Effector memory CD8-positive, alpha-beta T cell (primary cell): Measurements from ENCODE around the gene MAP3K2.
"Not testable (repeated sequence)": the region's sequence is repeated elsewhere in the genome, so short reads cannot be mapped to it uniquely, and the experiment has no call there.

ENCODE experiments used
- ATAC-seq: fragments of 150-1000 bp; cut with Tn5 transposase; replicated peaks from 2 replicates; pipeline ENCODE4 v1.10.0; 2021; ENCODE audit warnings: mild to moderate bottlenecking, moderate library complexity
- DNase-seq, 3 experiments: peaks; one replicate each; pipeline ENCODE4 v3.0.0; 2021
- H3K27ac Mint-ChIP-seq, 2 donors: one replicate each; pipeline ENCODE4 v1.8.0; 2022; ENCODE audit warnings: mild to moderate bottlenecking in 2 of 2, mixed read lengths in 2 of 2, moderate library complexity in 2 of 2
- H3K27me3 Mint-ChIP-seq, 2 donors: one replicate each; pipeline ENCODE4 v1.8.0; 2022; ENCODE audit warnings: mixed read lengths in 2 of 2
- H3K36me3 Mint-ChIP-seq: one replicate; pipeline ENCODE4 v1.8.0; 2022; ENCODE audit warnings: mild to moderate bottlenecking, moderate library complexity, mixed read lengths; ENCODE audit not compliant: insufficient read depth
- H3K4me1 Mint-ChIP-seq, 2 donors: one replicate each; pipeline ENCODE4 v1.8.0; 2022; ENCODE audit warnings: low read depth in 2 of 2, mixed read lengths in 2 of 2
- H3K4me3 Mint-ChIP-seq, 2 donors: one replicate each; pipeline ENCODE4 v1.8.0; 2022; ENCODE audit warnings: mild to moderate bottlenecking in 2 of 2, mixed read lengths in 2 of 2, moderate library complexity in 2 of 2
- H3K9me3 Mint-ChIP-seq, 2 donors: one replicate each; pipeline ENCODE4 v1.8.0; 2022; ENCODE audit warnings: mixed read lengths in 2 of 2

Gene MAP3K2

DNA sequence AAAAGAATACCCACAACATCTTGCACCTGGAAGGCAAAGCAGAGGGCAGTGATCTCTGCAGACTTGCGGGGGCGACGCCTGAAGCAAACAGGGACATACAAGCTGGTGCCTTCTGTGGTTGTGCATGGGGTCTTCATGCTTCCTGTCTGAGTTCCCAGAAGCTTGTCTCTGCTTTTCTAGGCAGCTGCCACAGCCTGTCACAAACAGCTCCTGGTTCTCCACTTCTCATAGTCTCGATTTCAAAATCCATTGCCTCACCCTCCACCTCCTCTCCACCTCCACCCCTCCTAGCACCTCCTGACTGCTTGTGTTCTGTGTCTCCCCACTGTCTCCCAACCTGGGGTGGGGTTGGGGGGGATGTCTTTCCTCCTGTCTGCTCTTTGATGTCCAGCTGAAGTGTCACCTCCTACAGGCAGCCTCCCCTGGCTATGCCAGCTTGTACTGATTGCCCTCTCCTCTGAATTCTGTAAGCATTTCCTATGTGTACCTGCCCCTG, 28.8 kb upstream of the MAP3K2 start:
- no peak for DNase-seq
- H3K27me3 Mint-ChIP-seq = peaks cover 6 to 18% of the 10 kb centered on the region in 2 donors
- peak overlapping the region; percentile 83 to 91 for H3K4me3 Mint-ChIP-seq
- no peaks in the 10 kb centered on the region for H3K36me3 Mint-ChIP-seq
- H3K4me1 Mint-ChIP-seq = peaks cover 12 to 18% of the 10 kb centered on the region in 2 donors
- ATAC-seq = peak; percentile 5
- no peaks in the 10 kb centered on the region for H3K9me3 Mint-ChIP-seq
- peak overlapping the region; percentile 92 for H3K27ac Mint-ChIP-seq

DNA sequence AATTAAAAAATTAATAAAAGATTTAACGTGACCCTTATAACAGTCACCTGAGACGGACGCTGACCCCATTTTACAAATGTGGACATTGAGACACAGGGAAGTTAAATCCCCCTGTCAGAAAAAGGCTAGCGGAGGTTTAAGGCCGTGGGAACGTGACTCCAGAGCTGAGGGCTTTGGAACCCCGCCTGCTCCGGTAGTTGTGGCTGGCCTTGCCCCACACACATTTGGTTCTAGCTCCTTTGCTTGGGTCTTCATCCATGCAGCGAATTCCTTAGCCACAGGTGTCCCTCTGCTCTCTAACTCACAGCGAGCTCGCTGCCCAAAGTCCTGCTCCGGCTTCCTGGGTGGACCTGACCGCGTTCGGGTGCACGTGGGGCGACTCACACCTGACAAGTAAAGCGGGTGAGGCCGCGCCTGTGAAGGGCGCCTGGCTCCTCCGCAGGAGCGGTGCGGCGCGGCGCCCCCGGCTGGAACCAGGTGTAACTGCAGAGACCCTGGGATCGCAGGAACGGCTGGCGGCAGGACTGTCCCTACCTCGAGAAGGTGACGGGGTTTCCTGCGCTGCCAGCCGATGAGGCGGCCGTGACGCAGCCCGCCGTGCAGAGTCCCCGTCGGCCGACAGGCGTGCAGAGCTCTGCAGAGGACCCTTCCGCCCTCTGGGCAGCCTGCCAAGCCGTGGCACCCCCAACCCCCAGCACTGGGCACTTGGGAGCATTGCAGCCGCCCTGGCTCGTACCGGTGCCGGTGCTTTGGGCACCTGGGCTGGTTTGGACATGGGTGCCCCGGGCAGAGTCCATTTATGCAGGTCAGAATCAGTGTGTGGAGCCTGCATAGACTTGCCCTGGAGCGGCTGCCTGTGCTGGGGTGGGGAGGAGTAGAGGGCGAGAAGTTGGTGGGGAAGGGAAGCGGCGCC, 28.1 kb upstream of the MAP3K2 start:
- H3K36me3 Mint-ChIP-seq = no peaks in the 10 kb centered on the region
- H3K9me3 Mint-ChIP-seq = no peaks in the 10 kb centered on the region
- peaks cover 19 to 20% of the 10 kb centered on the region in 2 donors for H3K4me1 Mint-ChIP-seq
- peak; percentile 78 to 84 (median 80) for DNase-seq
- H3K27me3 Mint-ChIP-seq = peaks cover 0 to 11% of the 10 kb centered on the region in 2 donors
- ATAC-seq = peak; percentile 94
- H3K27ac Mint-ChIP-seq = peak overlapping the region; percentile 92
- H3K4me3 Mint-ChIP-seq = peak overlapping the region; percentile 83 to 91

DNA sequence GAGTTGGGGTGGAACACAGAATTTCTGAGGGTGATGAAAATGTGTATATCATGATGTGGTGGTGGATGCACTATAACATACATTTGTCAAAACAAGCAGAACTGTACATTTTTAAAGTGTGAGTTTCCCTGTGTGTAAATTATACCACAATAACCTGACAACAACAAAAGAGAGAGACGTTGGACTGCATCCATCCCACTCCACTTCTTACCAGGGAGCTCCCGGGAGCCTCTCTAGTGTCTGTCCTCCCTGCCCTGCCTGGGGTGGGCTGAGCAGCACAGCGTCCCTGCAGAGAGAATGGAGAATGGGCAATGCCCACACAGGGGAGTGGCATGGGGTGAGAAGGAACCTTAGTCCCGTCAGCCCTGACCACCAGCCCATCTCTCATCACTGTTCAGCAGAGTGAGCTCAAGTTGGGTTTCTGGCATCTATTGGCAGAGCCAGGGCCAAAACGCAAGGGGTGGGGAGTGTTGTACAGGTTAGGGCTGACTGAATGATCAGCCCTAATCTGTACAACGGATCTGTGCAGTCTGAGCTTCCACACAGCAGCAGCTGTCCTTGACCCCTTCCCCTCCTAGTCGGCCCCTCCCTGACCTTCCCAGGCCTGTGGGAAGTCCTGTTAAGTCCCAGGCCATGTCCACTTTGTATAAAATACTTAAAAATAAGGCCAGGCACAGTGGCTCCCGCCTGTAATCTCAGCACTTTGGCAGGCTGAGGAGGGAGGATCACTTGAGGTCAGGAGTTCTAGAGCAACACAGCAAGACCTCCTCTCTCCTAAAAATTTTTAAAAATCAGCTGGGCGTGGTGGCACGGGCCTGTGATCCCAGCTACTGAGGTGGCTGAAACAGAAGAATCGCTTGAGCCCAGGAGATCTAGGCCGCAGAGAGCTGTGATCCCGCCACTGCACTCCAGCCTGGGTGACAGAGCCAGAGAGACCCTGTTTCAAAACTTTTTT, 27.1 kb upstream of the MAP3K2 start:
- peaks cover 0 to 1% of the 10 kb centered on the region in 2 donors for H3K27me3 Mint-ChIP-seq
- no peak overlapping the region for H3K4me3 Mint-ChIP-seq
- no peak for ATAC-seq
- no peak for DNase-seq
- no peaks in the 10 kb centered on the region for H3K9me3 Mint-ChIP-seq
- H3K4me1 Mint-ChIP-seq = peaks cover 22 to 24% of the 10 kb centered on the region in 2 donors
- H3K36me3 Mint-ChIP-seq = no peaks in the 10 kb centered on the region
- peak overlapping the region in 1 of 2 donors; percentile 46 for H3K27ac Mint-ChIP-seq

GRCh38 chr2:127413782-127414637, 26.2 kb upstream of the MAP3K2 start:
- Mint-ChIP-seq H3K9me3 (no peaks in the 10 kb centered on the region), H3K4me3 (no peak overlapping the region), H3K4me1 (peaks cover 22 to 24% of the 10 kb centered on the region in 2 donors), H3K27me3 (no peaks in the 10 kb centered on the region), H3K36me3 (peaks cover 2% of the 10 kb centered on the region), H3K27ac (peak overlapping the region in 1 of 2 donors; percentile 46)
- ATAC-seq = no peak
- no peak for DNase-seq

DNA sequence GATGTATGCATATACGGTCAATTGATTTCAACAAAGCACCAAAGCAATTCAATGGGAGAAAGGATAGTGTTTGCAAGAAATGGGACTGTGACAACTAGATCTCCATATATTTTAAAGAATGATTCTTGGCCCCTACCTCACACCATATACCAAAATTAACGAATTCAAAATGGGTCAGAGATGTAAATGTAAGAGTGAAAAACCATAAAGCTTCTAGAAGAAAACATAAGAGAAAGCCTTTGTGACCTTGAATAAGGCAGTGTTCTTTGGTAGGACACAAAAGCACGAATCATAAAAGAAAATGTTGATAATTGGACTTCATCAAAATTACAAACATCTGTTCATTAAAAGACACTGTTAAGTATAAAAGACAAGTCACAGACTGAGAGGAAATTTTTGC, 25.4 kb upstream of the MAP3K2 start:
- peaks cover 22 to 24% of the 10 kb centered on the region in 2 donors for H3K4me1 Mint-ChIP-seq
- ATAC-seq = no peak
- peaks cover 4% of the 10 kb centered on the region for H3K36me3 Mint-ChIP-seq
- H3K9me3 Mint-ChIP-seq = no peaks in the 10 kb centered on the region
- DNase-seq = no peak
- no peaks in the 10 kb centered on the region for H3K27me3 Mint-ChIP-seq
- no peak overlapping the region for H3K4me3 Mint-ChIP-seq
- H3K27ac Mint-ChIP-seq = no peak overlapping the region

GRCh38 chr2:127411653-127412369, 24.0 kb upstream of the MAP3K2 start:
- Mint-ChIP-seq H3K9me3 (no peaks in the 10 kb centered on the region), H3K4me1 (peaks cover 17 to 18% of the 10 kb centered on the region in 2 donors), H3K27me3 (no peaks in the 10 kb centered on the region), H3K27ac (no peak overlapping the region), H3K4me3 (no peak overlapping the region), H3K36me3 (peaks cover 4% of the 10 kb centered on the region)
- ATAC-seq (no peak), DNase-seq (no peak)

GRCh38 chr2:127410871-127411652, 23.3 kb upstream of the MAP3K2 start:
- peaks cover 10% of the 10 kb centered on the region in 2 donors for H3K4me1 Mint-ChIP-seq
- peaks cover 4% of the 10 kb centered on the region for H3K36me3 Mint-ChIP-seq
- DNase-seq (no peak), ATAC-seq (no peak)
- H3K27me3 Mint-ChIP-seq = no peaks in the 10 kb centered on the region
- H3K4me3 Mint-ChIP-seq = peak overlapping the region; percentile 44 to 64
- peak overlapping the region; percentile 69 to 86 for H3K27ac Mint-ChIP-seq
- H3K9me3 Mint-ChIP-seq = no peaks in the 10 kb centered on the region

GRCh38 chr2:127409716-127410115, 21.9 kb upstream of the MAP3K2 start:
- not testable (repeated sequence) for H3K4me1 Mint-ChIP-seq
- Mint-ChIP-seq H3K27ac (peak overlapping the region in 1 of 2 donors; percentile 86), H3K4me3 (peak overlapping the region in 1 of 2 donors; percentile 51)

DNA sequence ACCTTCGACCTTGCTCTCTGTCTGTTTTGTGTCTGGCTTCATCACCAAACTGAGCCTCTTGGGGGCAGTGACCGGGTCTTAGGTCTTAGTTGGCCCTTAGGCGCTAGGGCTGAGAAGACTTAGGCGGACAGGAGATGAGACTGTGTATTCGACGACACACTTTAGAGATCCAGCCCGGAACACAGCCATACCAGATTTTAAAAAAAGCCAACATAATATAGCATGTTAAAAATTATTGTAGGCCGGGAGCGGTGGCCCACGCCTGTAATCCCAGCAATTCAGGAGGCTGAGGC, 21.0 kb upstream of the MAP3K2 start:
- Mint-ChIP-seq H3K27me3 (peaks cover 0 to 7% of the 10 kb centered on the region in 2 donors), H3K4me1 (peaks cover 6 to 10% of the 10 kb centered on the region in 2 donors), H3K9me3 (no peaks in the 10 kb centered on the region), H3K4me3 (peak overlapping the region; percentile 62 to 72), H3K27ac (peak overlapping the region; percentile 53 to 88), H3K36me3 (peaks cover 4% of the 10 kb centered on the region)
- DNase-seq (no peak), ATAC-seq (no peak)

More at GRCh38 chr2:127409716-127410115, 21.9 kb upstream of the MAP3K2 start:
- not testable (repeated sequence) for H3K36me3 Mint-ChIP-seq, H3K9me3 Mint-ChIP-seq, H3K27me3 Mint-ChIP-seq, DNase-seq, ATAC-seq

DNA sequence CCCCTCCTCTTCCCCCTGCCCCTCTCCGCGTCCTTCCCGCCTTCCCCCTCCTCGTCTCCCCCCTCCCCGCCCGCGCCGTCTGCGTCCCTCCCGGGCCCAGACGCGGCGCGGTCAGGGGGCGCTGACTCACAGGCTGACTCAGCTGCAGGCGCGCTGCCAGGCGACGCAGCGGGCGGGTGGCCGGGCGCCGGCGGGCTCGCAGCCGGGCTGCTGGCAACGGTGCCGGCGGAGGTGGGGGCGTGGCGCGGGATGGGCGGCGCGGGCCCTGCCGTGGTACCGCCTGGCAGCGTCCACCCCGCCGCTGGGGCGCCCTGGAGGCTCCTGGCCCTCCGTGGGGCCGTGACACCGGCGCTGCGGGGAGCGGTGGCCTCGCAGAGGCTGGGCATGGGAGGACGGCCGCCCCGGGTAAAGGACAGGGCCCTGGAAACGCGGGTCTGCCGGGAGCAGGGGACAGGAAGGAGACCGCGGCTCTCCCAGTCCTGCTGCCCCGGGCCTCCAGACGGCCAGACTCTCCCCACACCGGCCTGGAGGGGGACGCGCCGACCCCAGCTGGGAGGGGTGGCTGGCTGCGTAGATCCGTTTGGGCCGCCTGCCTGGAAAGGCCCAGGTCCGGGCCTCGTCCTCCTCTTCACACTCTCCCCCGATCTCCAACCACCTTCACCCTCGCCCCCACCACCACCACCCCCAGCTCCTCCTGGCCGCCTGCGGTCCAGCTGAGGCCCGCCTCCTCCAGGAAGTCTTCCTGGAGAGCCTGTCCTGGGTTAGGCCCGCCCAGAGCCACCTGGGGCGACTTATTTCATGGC, 20.4 kb upstream of the MAP3K2 start:
- Mint-ChIP-seq H3K4me3 (peak overlapping the region; percentile 72 to 73), H3K27ac (peak overlapping the region; percentile 88 to 90), H3K4me1 (peaks cover 6 to 10% of the 10 kb centered on the region in 2 donors), H3K27me3 (peaks cover 0 to 13% of the 10 kb centered on the region in 2 donors), H3K9me3 (no peaks in the 10 kb centered on the region), H3K36me3 (peaks cover 4% of the 10 kb centered on the region)
- peak; percentile 89 to 91 (median 89) for DNase-seq
- peak; percentile 91 for ATAC-seq

GRCh38 chr2:127407661-127408003, 19.9 kb upstream of the MAP3K2 start:
- DNase-seq (no peak), ATAC-seq (peak; percentile 35)
- H3K9me3 Mint-ChIP-seq = no peaks in the 10 kb centered on the region
- H3K4me3 Mint-ChIP-seq = peak overlapping the region; percentile 69 to 73
- peaks cover 0 to 19% of the 10 kb centered on the region in 2 donors for H3K27me3 Mint-ChIP-seq
- peaks cover 4% of the 10 kb centered on the region for H3K36me3 Mint-ChIP-seq
- peaks cover 6 to 10% of the 10 kb centered on the region in 2 donors for H3K4me1 Mint-ChIP-seq
- peak overlapping the region; percentile 88 to 90 for H3K27ac Mint-ChIP-seq
